Ovary (tissue), 9 donors: ENCODE measurements around the gene KIZ. TPM values are rescaled to one million over a fixed set of nuclear protein-coding genes. Genes with fewer than 3 reads are reported as not detected.

Experiments used
- DNase-seq, 5 donors: peaks; one replicate each; pipeline ENCODE4 v3.0.0-alpha.2; 2019 to 2020
- H3K27ac ChIP-seq, 2 donors: fragments of 200-600 bp; one replicate each; pipeline versions ENCODE4 v1.5.1 to v1.8.0; 2019 to 2022
- H3K27me3 ChIP-seq: fragments of 200-600 bp; one replicate; pipeline ENCODE4 v1.8.0; 2022
- H3K36me3 ChIP-seq: fragments of 200-600 bp; sonication (generic); one replicate; pipeline ENCODE4 v1.5.1; 2019
- H3K4me1 ChIP-seq: one replicate; pipeline ENCODE4 v1.8.1; 2013; ENCODE audit warnings: mild to moderate bottlenecking, moderate library complexity; ENCODE audit not compliant: insufficient read depth
- H3K4me3 ChIP-seq: fragments of 200-600 bp; sonication (generic); one replicate; pipeline ENCODE4 v1.5.1; 2017
- H3K9me3 ChIP-seq, 2 donors: fragments of 200-600 bp in 1 of 2; sonication (generic) in 1 of 2; one replicate each; pipeline versions ENCODE4 v1.5.1 to v1.8.1; 2013 to 2019; ENCODE audit warnings: mild to moderate bottlenecking in 1 of 2, moderate library complexity in 1 of 2
- CTCF ChIP-seq, 3 donors: fragments of 450-650 bp in 2 of 3; fragments of 200-600 bp in 1 of 3; IDR thresholded peaks; one replicate each; pipeline versions ENCODE4 v1.5.1 to v1.8.0; 2016 to 2022; ENCODE audit warnings: antibody characterized with exemption in 3 of 3, mild to moderate bottlenecking in 1 of 3
- EP300 ChIP-seq: sonication (generic); formaldehyde crosslinking; IDR thresholded peaks from one replicate; pipeline ENCODE4 v1.6.1; 2017; ENCODE audit warnings: antibody characterized with exemption
- POLR2A ChIP-seq: fragments of 450-650 bp; IDR thresholded peaks from one replicate; pipeline ENCODE4 v1.6.1; 2017; ENCODE audit warnings: antibody characterized with exemption, mild to moderate bottlenecking, moderate library complexity
- WGBS, 3 donors: extraction: QIAGEN DNeasy Blood & Tissue Kit in 1 of 3; methylation state at CpG; one replicate each; pipeline versions ENCODE4 v1.1.5 to v1.1.7; 2013 to 2017; 5-methylcytosine and 5-hydroxymethylcytosine counted together
- intact Hi-C, 4 donors: fragments of 100-400 bp; cut with DNase I; formaldehyde crosslinking; loops; one replicate each; pipeline versions ENCODE4 v1.11.0 to v1.15.1; 2022 to 2023
- polyA plus RNA-seq, 2 donors: library from polyadenylated mRNA; stranded (reverse); fragments of 200-250 nt in 1 of 2; fragments of 350-450 nt in 1 of 2; fragmentation: Illumina TruSeq in 1 of 2; extraction: RNeasy Lipid Tissue Mini Kit (QIAGEN cat#74804) in 1 of 2; gene quantifications; one replicate each; pipeline ENCODE4 v1.2.3, GENCODE V29; 2013 to 2014
- total RNA-seq, 7 donors: library from RNA; depleted of rRNA in 2 of 7; stranded (reverse); fragments of >200 nt in 2 of 7; fragmentation: NEBNext Ultra II Directional in 3 of 7; extraction: Animal tissue kit (Norgen Biotek cat#: 25700) in 3 of 7; gene quantifications; one replicate each; pipeline versions ENCODE4 v1.1.0 to v1.2.4, GENCODE V29; 2016 to 2023
- donor health status: DM: no; HTN: no; CAD: no; lungs with moderate emphysema.
- donor health status: DM: no; HTN: no; CAD: no.
- donor health status: Bipolar disorder and iron deficiency.
- donor health status: DM: yes; HTN: yes; CAD: no.
- donor health status: DM: no; HTN: no; CAD: no.
- donor health status: DM: yes; HTN: yes; CAD: no.

The KIZ gene
- total and polyA plus RNA-seq, 9 donors, result 20.5 to 59.5 (median 42.1) TPM

- intact Hi-C loops, result no loop called here
- Histone ChIP-seq H3K4me3 (no peak overlapping the region), H3K9me3 (no peaks in the 10 kb centered on the region), H3K4me1 (no peaks in the 10 kb centered on the region), H3K27me3 (no peaks in the 10 kb centered on the region), H3K36me3 (no peaks in the 10 kb centered on the region), H3K27ac (no peak overlapping the region)
- 81 to 84% (median 83%) methylated on average over 8 of the region's 8 CpGs for WGBS, 3 donors
- TF ChIP-seq CTCF (IDR thresholded peaks at IDR 0.05) (no peak), POLR2A (no peak), EP300 (no peak)
- no peak for DNase-seq
Measured at GRCh38 chr20:21259346-21259745, 133.5 kb downstream of the KIZ start.

- no peak overlapping the region for H3K27ac ChIP-seq
- no peak overlapping the region for H3K4me3 ChIP-seq
- H3K36me3 ChIP-seq, result no peaks in the 10 kb centered on the region
- no peak for DNase-seq
- no peaks in the 10 kb centered on the region for H3K4me1 ChIP-seq
- no peaks in the 10 kb centered on the region for H3K27me3 ChIP-seq
- intact Hi-C loops, result no loop called here
- no peaks in the 10 kb centered on the region for H3K9me3 ChIP-seq
- 48 to 60% (median 55%) methylated on average over 2 of the region's 2 CpGs for WGBS, 3 donors
- TF ChIP-seq POLR2A (no peak), EP300 (no peak), CTCF (IDR thresholded peaks at IDR 0.05) (no peak)
Measured at GRCh38 chr20:21262812-21263211, 136.9 kb downstream of the KIZ start.

- H3K9me3 ChIP-seq, result no peaks in the 10 kb centered on the region
- no peak overlapping the region for H3K4me3 ChIP-seq
- H3K36me3 ChIP-seq, result no peaks in the 10 kb centered on the region
- intact Hi-C loops, result no loop called here
- no peaks in the 10 kb centered on the region for H3K4me1 ChIP-seq
- no peaks in the 10 kb centered on the region for H3K27me3 ChIP-seq
- WGBS, 3 donors, result 71 to 77% (median 72%) methylated on average over 15 of the region's 15 CpGs
- DNase-seq, result no peak
- TF ChIP-seq CTCF (IDR thresholded peaks at IDR 0.05) (no peak), EP300 (no peak), POLR2A (no peak)
- no peak overlapping the region for H3K27ac ChIP-seq
Measured at GRCh38 chr20:21265261-21266190, 139.6 kb downstream of the KIZ start.

GRCh38 chr20:21266191-21266536 is 140.3 kb downstream of the KIZ start:
- Histone ChIP-seq H3K9me3 (no peaks in the 10 kb centered on the region), H3K4me3 (no peak overlapping the region), H3K4me1 (no peaks in the 10 kb centered on the region), H3K27ac (no peak overlapping the region), H3K27me3 (no peaks in the 10 kb centered on the region), H3K36me3 (no peaks in the 10 kb centered on the region)
- intact Hi-C loops, result no loop called here
- no peak for TF ChIP-seq CTCF (IDR thresholded peaks at IDR 0.05)
- TF ChIP-seq POLR2A, result no peak
- TF ChIP-seq EP300, result no peak
- WGBS, 3 donors, result 83 to 89% (median 87%) methylated on average over 1 to 5 of the region's 5 CpGs
- DNase-seq, result no peak
